HG02870 (cell line): Measurements from ENCODE around the gene PRDM15.

Experiments used
- ATAC-seq: cut with Tn5 transposase; IDR thresholded peaks from one replicate; pipeline ENCODE4 v1.9.1; 2021; ENCODE audit warnings: mild to moderate bottlenecking, moderate library complexity; ENCODE audit not compliant: unreplicated experiment

PRDM15 gene

GRCh38 chr21:41879190-41879998 is at the start of gene PRDM15:
Gene PRDM15, minus strand, starts transcription at chr21:41879344. Its CDS starts 18,981 bp downstream, at chr21:41860363.
- ATAC-seq = peak; percentile 43

GRCh38 chr21:41928621-41929220 is 49.6 kb upstream of the PRDM15 start:
- peak; percentile 45 for ATAC-seq

- no peak for ATAC-seq
Measured at GRCh38 chr21:41927727-41928409, 48.7 kb upstream of the PRDM15 start.

GRCh38 chr21:41926807-41927171 is 47.6 kb upstream of the PRDM15 start:
- ATAC-seq = no peak

GRCh38 chr21:41926117-41926806 is 47.1 kb upstream of the PRDM15 start:
- ATAC-seq = peak; percentile 45

- ATAC-seq = no peak
Measured at GRCh38 chr21:41925767-41926116, 46.6 kb upstream of the PRDM15 start.

- ATAC-seq = no peak
Measured at GRCh38 chr21:41924368-41924754, 45.2 kb upstream of the PRDM15 start.

- ATAC-seq = no peak
Measured at GRCh38 chr21:41923631-41924367, 44.7 kb upstream of the PRDM15 start.

- ATAC-seq = no peak
Measured at GRCh38 chr21:41923186-41923585, 44.0 kb upstream of the PRDM15 start.

GRCh38 chr21:41921021-41921420 is 41.9 kb upstream of the PRDM15 start:
- no peak for ATAC-seq

- no peak for ATAC-seq
Measured at GRCh38 chr21:41920476-41920875, 41.3 kb upstream of the PRDM15 start.

- ATAC-seq = no peak
Measured at GRCh38 chr21:41919666-41920398, 40.7 kb upstream of the PRDM15 start.

GRCh38 chr21:41918561-41919358 is 39.6 kb upstream of the PRDM15 start:
- no peak for ATAC-seq

- ATAC-seq = no peak
Measured at GRCh38 chr21:41917531-41917930, 38.4 kb upstream of the PRDM15 start.

GRCh38 chr21:41916888-41917433 is 37.8 kb upstream of the PRDM15 start:
- ATAC-seq = no peak

GRCh38 chr21:41914965-41915364 is 35.8 kb upstream of the PRDM15 start:
- ATAC-seq = no peak

- no peak for ATAC-seq
Measured at GRCh38 chr21:41914358-41914757, 35.2 kb upstream of the PRDM15 start.

GRCh38 chr21:41913230-41913629 is 34.1 kb upstream of the PRDM15 start:
- no peak for ATAC-seq

- ATAC-seq = no peak
Measured at GRCh38 chr21:41908829-41909228, 29.7 kb upstream of the PRDM15 start.
